Adrenal gland (tissue), 12 donors: Measurements from ENCODE around the gene PGD. TPM values are rescaled to one million over a fixed set of nuclear protein-coding genes. Genes with fewer than 3 reads are reported as not detected.

Experiments
- DNase-seq, 7 donors: peaks; one replicate each; pipeline ENCODE4 v3.0.0-alpha.2; 2019 to 2020
- H3K27ac ChIP-seq, 5 donors: fragments of 200-600 bp; sonication (generic) in 4 of 5; 1 replicate in 3 of 5; 2 replicates in 2 of 5; pipeline versions ENCODE4 v1.5.1 to v1.8.0; 2016 to 2020; ENCODE audit warnings: mild to moderate bottlenecking in 1 of 5
- H3K27me3 ChIP-seq: fragments of 200-600 bp; 2 replicates; pipeline ENCODE4 v1.8.0; 2021
- H3K36me3 ChIP-seq, 2 donors: fragments of 200-600 bp; replicated peaks in 1 of 2; 1 replicate in 1 of 2; 2 replicates in 1 of 2; pipeline versions ENCODE4 v1.5.1 to v1.8.0; 2018 to 2022
- H3K4me1 ChIP-seq, 2 donors: fragments of 200-600 bp; replicated peaks in 1 of 2; 1 replicate in 1 of 2; 2 replicates in 1 of 2; pipeline versions ENCODE4 v1.5.1 to v1.8.0; 2018 to 2021
- H3K4me3 ChIP-seq, 4 donors: fragments of 200-600 bp; sonication (generic) in 3 of 4; one replicate each; pipeline ENCODE4 v1.5.1; 2016 to 2018
- H3K9me3 ChIP-seq, 3 donors: fragments of 200-600 bp; sonication (generic) in 1 of 3; replicated peaks in 1 of 3; 1 replicate in 2 of 3; 2 replicates in 1 of 3; pipeline versions ENCODE4 v1.5.1 to v1.8.0; 2016 to 2021
- CTCF ChIP-seq, 6 experiments: fragments of 450-650 bp in 4 of 6; fragments of 200-600 bp in 2 of 6; sonication (generic) in 1 of 6; IDR thresholded peaks; 1 replicate in 5 of 6; 2 replicates in 1 of 6; pipeline versions ENCODE4 v1.5.1 to v1.8.0; 2016 to 2021; ENCODE audit warnings: antibody characterized with exemption in 6 of 6, mild to moderate bottlenecking in 2 of 6, moderate library complexity in 1 of 6
- POLR2A ChIP-seq, 2 donors: fragments of 450-650 bp; IDR thresholded peaks; one replicate each; pipeline ENCODE4 v1.6.1; 2017; ENCODE audit warnings: antibody characterized with exemption in 2 of 2, mild to moderate bottlenecking in 2 of 2, moderate library complexity in 1 of 2
- WGBS, 4 donors: extraction: QIAGEN DNeasy Blood & Tissue Kit in 2 of 4; methylation state at CpG; one replicate each; pipeline versions ENCODE4 v1.1.5 to v1.1.7; 2013 to 2017; 5-methylcytosine and 5-hydroxymethylcytosine counted together
- intact Hi-C, 2 donors: fragments of 100-400 bp; cut with DNase I; formaldehyde crosslinking; loops; one replicate each; pipeline versions ENCODE4 v1.14.1 to v1.15.0; 2022 to 2023
- polyA plus RNA-seq, 3 donors: library from polyadenylated mRNA; stranded (reverse); fragments of 200-250 nt in 2 of 3; fragments of 350-450 nt in 1 of 3; fragmentation: Illumina TruSeq in 1 of 3; extraction: RNeasy Lipid Tissue Mini Kit (QIAGEN cat#74804) in 1 of 3; gene quantifications; one replicate each; pipeline ENCODE4 v1.2.3, GENCODE V29; 2013 to 2014
- total RNA-seq, 9 donors: library from RNA; depleted of rRNA in 4 of 9; stranded (reverse); fragments of >200 nt in 4 of 9; fragments of 120-200 nt in 1 of 9; fragmentation: NEBNext Ultra II Directional in 1 of 9; extraction: Animal tissue kit (Norgen Biotek cat#: 25700) in 1 of 9; gene quantifications; one replicate each; pipeline versions ENCODE4 v1.1.0 to v1.2.4, GENCODE V29; 2013 to 2023
- donor health status: healthy with polysubstance abuse.
- donor health status: Bipolar disorder and iron deficiency.
- donor health status: DM: yes; HTN: yes; CAD: no.
- donor health status: DM: no; HTN: no; CAD: no.
- donor health status: DM: no; HTN: no; CAD: no.
- donor health status: DM: yes; HTN: yes; CAD: no.

The PGD gene
- total and polyA plus RNA-seq, 12 donors, result 32.2 to 170 (median 84.6) TPM

DNA sequence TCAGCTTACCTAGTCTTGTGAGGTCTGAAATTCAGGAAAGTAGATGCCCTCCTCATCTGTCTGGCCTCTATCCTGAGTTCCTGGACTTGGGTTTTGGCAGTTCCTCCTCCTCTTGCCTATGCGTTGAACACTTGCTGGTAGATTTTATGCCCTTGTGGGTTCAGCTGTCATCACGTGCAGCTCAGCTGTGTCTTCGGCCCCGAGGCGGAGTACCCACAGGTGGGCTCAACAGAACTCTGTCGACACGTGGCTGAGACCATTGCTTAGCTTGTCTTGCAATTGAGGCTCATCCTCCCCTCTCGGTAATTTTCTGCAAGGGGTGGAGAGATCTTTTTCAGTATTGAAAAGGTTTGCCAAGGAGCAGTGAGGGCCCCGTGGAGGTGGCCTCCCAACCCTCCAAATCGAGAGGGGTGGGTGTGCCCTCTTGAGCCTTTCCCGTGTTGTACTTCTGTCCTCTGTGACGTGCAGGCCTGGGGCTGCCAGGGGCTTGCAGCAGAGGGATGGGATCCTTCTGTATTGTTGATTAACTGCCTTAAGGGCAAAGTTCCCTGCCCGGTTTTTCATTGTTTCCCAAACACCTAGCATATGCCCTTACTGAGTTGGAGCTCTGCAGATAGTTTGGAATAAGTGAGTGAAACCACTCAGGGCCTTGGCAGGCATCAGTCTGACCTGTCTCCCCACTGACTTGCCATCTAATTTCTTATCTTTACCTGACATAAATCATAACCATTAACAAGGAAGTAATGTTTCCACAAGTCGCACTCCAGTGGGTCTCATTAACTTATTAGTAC lies 34.2 kb downstream of the PGD start:
- 77 to 85% (median 81%) methylated on average over 14 of the region's 14 CpGs for WGBS, 4 donors
- H3K9me3 ChIP-seq, result no peaks in the 10 kb centered on the region
- peaks cover 9 to 16% of the 10 kb centered on the region in 2 donors for H3K4me1 ChIP-seq
- no peak overlapping the region for H3K27ac ChIP-seq
- no peak for TF ChIP-seq POLR2A (IDR thresholded peaks at IDR 0.05)
- no peak for TF ChIP-seq CTCF (IDR thresholded peaks at IDR 0.05)
- no peaks in the 10 kb centered on the region for H3K36me3 ChIP-seq
- no peaks in the 10 kb centered on the region for H3K27me3 ChIP-seq
- DNase-seq, result no peak
- no peak overlapping the region for H3K4me3 ChIP-seq
- intact Hi-C loops, result loop anchor here (5.0 kb wide), 1 partner anchor 59 kb away; no protein-coding TSS in a partner anchor

GRCh38 chr1:10433790-10434189 lies 34.9 kb downstream of the PGD start:
- intact Hi-C loops, result loop anchor here (5.0 kb wide), 1 partner anchor 59 kb away; no protein-coding TSS in a partner anchor
- no peaks in the 10 kb centered on the region for H3K9me3 ChIP-seq
- TF ChIP-seq POLR2A (IDR thresholded peaks at IDR 0.05), result no peak
- TF ChIP-seq CTCF (IDR thresholded peaks at IDR 0.05), result no peak
- H3K27me3 ChIP-seq, result no peaks in the 10 kb centered on the region
- no peak overlapping the region for H3K4me3 ChIP-seq
- no peak overlapping the region for H3K27ac ChIP-seq
- no peak for DNase-seq
- WGBS, 4 donors, result 88 to 90% (median 90%) methylated on average over 11 of the region's 11 CpGs
- H3K4me1 ChIP-seq, result peaks cover 9 to 14% of the 10 kb centered on the region in 2 donors
- H3K36me3 ChIP-seq, result no peaks in the 10 kb centered on the region

- no peaks in the 10 kb centered on the region for H3K9me3 ChIP-seq
- WGBS, 4 donors, result 91 to 96% (median 94%) methylated on average over 5 of the region's 5 CpGs
- TF ChIP-seq POLR2A (IDR thresholded peaks at IDR 0.05) (no peak), CTCF (IDR thresholded peaks at IDR 0.05) (no peak)
- no peak for DNase-seq
- no peaks in the 10 kb centered on the region for H3K36me3 ChIP-seq
- H3K27me3 ChIP-seq, result no peaks in the 10 kb centered on the region
- no peak overlapping the region for H3K27ac ChIP-seq
- intact Hi-C loops, result loop anchor here (5.0 kb wide), 1 partner anchor 58 kb away; no protein-coding TSS in a partner anchor
- H3K4me1 ChIP-seq, result peaks cover 9 to 14% of the 10 kb centered on the region in 2 donors
- no peak overlapping the region for H3K4me3 ChIP-seq
Observed at GRCh38 chr1:10434590-10434989, 35.7 kb downstream of the PGD start.

- intact Hi-C loops, result no loop called here
- H3K4me3 ChIP-seq, result no peak overlapping the region
- H3K27me3 ChIP-seq, result no peaks in the 10 kb centered on the region
- no peak overlapping the region for H3K27ac ChIP-seq
- H3K4me1 ChIP-seq, result no peaks in the 10 kb centered on the region
- no peak for TF ChIP-seq CTCF (IDR thresholded peaks at IDR 0.05)
- TF ChIP-seq POLR2A (IDR thresholded peaks at IDR 0.05), result no peak
- H3K36me3 ChIP-seq, result no peaks in the 10 kb centered on the region
- H3K9me3 ChIP-seq, result no peaks in the 10 kb centered on the region
- WGBS, 4 donors, result 94 to 100% (median 96%) methylated on average over 1 of the region's 1 CpG
- no peak for DNase-seq
Observed at GRCh38 chr1:10437052-10437451, 38.2 kb downstream of the PGD start.
